ENCODE data around the gene FHAD1. TPM values are rescaled to one million over a fixed set of nuclear protein-coding genes. Genes with fewer than 3 reads are reported as not detected.

Gene FHAD1
- total and polyA plus RNA-seq, 2 donors (not counting 1 experiment from before 2014, with no cell fraction given), result not detected

DNA sequence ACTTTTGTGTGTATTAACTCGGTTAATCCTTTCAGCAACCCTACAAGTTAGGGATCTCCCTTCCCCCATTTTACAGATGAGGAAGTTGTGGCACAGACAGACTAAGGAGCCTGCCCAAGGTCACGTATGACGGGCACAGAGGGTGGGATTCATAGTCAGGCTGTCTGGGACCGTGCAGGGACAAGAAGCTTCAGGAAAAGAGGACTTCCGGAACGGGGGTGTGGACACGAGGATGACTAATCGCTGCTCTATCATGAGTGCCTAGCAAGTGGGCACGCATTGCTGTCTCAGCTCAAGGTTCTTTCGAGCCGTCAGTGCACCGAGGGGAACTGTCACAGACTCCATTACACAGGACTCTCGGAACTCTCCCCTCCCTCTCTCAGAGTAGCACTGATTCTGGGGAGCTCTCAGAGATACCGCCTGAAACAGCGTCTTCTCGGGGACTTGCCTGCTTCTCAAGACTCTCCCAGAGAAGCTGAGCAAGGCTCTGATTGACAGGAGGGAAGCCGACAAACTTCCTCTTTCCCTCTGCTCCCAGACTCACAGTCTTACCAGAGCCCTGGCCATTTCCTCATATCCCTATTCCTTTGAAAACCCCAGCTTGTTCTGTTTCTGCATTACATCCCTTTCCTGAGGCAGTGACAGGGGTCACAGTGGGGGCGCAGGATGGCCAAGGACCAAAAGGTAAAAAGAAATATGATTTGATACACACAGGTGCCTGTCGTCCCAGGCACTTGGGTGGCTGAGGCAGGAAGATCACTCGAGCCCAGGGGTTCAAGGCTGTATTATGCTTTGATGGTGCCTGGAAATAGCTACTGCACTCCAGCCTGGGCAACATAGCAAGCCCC, 14.4 kb downstream of the FHAD1 start:
- Mint-ChIP-seq H3K4me1 (peaks cover 17% of the 10 kb centered on the region), H3K4me3 (peak overlapping the region; percentile 37), H3K9me3 (ENCODE audit: insufficient read depth) (no peaks in the 10 kb centered on the region), H3K27ac (no peak overlapping the region), H3K27me3 (peaks cover 45% of the 10 kb centered on the region)
- peaks cover 0 to 9% (median 0%) of the 10 kb centered on the region in 4 experiments for H3K27me3 ChIP-seq (replicated peaks in 1 of 4; ENCODE audit: control extremely low read depth in 1 of 4, control insufficient read depth in 3 of 4, insufficient read depth in 4 of 4, low read length in 3 of 4)
- ATAC-seq (ENCODE audit: low read depth) (no peak), DNase-seq (peak; percentile 12)
- no peak overlapping the region for H3K4me3 ChIP-seq (ENCODE audit: control extremely low read depth in 1 of 5, extremely low read depth in 1 of 5, insufficient read depth in 1 of 5, low read depth in 2 of 5, low read length in 4 of 5)
- no peak overlapping the region for H3K9ac ChIP-seq (ENCODE audit: low read length)
- ChIA-PET CTCF (no interaction called here), POLR2A (no interaction called here)
- intact Hi-C loops (cut with micrococcal nuclease), result no loop called here
- H3K4me1 ChIP-seq (ENCODE audit: control insufficient read depth in 2 of 2, insufficient read depth in 2 of 2, low read length in 2 of 2), result peaks cover 9 to 10% of the 10 kb centered on the region in 2 donors
- no peaks in the 10 kb centered on the region for H3K36me3 ChIP-seq (replicated peaks in 1 of 2; ENCODE audit: control extremely low read depth in 1 of 2, control insufficient read depth in 1 of 2, extremely low read depth in 1 of 2, insufficient read depth in 2 of 2, low read length in 1 of 2)
- TF ChIP-seq, protein P1, sequence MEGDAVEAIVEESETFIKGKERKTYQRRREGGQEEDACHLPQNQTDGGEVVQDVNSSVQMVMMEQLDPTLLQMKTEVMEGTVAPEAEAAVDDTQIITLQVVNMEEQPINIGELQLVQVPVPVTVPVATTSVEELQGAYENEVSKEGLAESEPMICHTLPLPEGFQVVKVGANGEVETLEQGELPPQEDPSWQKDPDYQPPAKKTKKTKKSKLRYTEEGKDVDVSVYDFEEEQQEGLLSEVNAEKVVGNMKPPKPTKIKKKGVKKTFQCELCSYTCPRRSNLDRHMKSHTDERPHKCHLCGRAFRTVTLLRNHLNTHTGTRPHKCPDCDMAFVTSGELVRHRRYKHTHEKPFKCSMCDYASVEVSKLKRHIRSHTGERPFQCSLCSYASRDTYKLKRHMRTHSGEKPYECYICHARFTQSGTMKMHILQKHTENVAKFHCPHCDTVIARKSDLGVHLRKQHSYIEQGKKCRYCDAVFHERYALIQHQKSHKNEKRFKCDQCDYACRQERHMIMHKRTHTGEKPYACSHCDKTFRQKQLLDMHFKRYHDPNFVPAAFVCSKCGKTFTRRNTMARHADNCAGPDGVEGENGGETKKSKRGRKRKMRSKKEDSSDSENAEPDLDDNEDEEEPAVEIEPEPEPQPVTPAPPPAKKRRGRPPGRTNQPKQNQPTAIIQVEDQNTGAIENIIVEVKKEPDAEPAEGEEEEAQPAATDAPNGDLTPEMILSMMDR (IDR thresholded peaks at IDR 0.05), result no peak
- no peak for TF ChIP-seq EZH2 (IDR thresholded peaks at IDR 0.05; ENCODE audit: borderline replicate concordance, insufficient read depth, low read depth, low read length, poor library complexity, severe bottlenecking)
- no peaks in the 10 kb centered on the region for H3K79me2 ChIP-seq (ENCODE audit: control insufficient read depth, insufficient read depth, low read length)
- H2AFZ ChIP-seq (ENCODE audit: insufficient read depth, low read depth, low read length, poor library complexity, severe bottlenecking), result peak overlapping the region; percentile 54
- H3K27ac ChIP-seq (ENCODE audit: low read length in 2 of 2), result no peak overlapping the region
- H3K9me3 ChIP-seq (ENCODE audit: control extremely low read depth in 1 of 3, control insufficient read depth in 2 of 3, insufficient read depth in 1 of 3, low read length in 2 of 3), result peaks cover 0 to 6% (median 5%) of the 10 kb centered on the region in 3 donors
- peak overlapping the region; percentile 49 for H3K4me2 ChIP-seq (replicated peaks; ENCODE audit: low read depth, low read length, poor library complexity, severe bottlenecking)
- H4K20me1 ChIP-seq (ENCODE audit: control insufficient read depth, insufficient read depth, low read length, poor library complexity, severe bottlenecking), result no peaks in the 10 kb centered on the region
- 7% methylated on average over 18 of the region's 20 CpGs for WGBS (ENCODE audit: insufficient coverage)

DNA sequence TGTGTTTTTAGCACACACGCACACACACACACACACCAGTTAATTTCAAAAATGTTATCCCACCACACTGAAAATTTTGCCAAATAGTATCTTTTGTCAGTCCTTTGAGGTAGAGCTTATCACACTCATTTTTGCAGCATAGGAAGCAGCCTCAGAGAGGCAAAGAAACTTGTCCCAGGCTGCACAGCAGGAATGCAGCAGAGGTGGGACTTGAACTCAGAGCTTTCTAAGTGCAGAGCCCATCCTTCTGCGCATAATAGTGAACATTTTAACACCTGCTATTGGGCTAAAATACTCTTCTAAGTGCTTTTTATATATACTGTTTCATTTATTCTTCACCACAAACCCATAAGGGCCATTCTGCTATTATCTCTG, 15.0 kb downstream of the FHAD1 start:
- no peaks in the 10 kb centered on the region for H3K9me3 Mint-ChIP-seq (ENCODE audit: insufficient read depth)
- peaks cover 49% of the 10 kb centered on the region for H3K27me3 Mint-ChIP-seq
- 60% methylated on average over 1 of the region's 2 CpGs for WGBS (ENCODE audit: insufficient coverage)
- no peak for TF ChIP-seq EZH2 (IDR thresholded peaks at IDR 0.05; ENCODE audit: borderline replicate concordance, insufficient read depth, low read depth, low read length, poor library complexity, severe bottlenecking)
- TF ChIP-seq, protein P1 (IDR thresholded peaks at IDR 0.05), result no peak
- H3K79me2 ChIP-seq (ENCODE audit: control insufficient read depth, insufficient read depth, low read length), result no peaks in the 10 kb centered on the region
- no peak overlapping the region for H3K4me3 Mint-ChIP-seq
- H3K9ac ChIP-seq (ENCODE audit: low read length), result no peak overlapping the region
- DNase-seq (no peak), ATAC-seq (ENCODE audit: low read depth) (no peak)
- peaks cover 0 to 9% (median 0%) of the 10 kb centered on the region in 4 experiments for H3K27me3 ChIP-seq (replicated peaks in 1 of 4; ENCODE audit: control extremely low read depth in 1 of 4, control insufficient read depth in 3 of 4, insufficient read depth in 4 of 4, low read length in 3 of 4)
- peaks cover 0 to 6% (median 5%) of the 10 kb centered on the region in 3 donors for H3K9me3 ChIP-seq (ENCODE audit: control extremely low read depth in 1 of 3, control insufficient read depth in 2 of 3, insufficient read depth in 1 of 3, low read length in 2 of 3)
- no peaks in the 10 kb centered on the region for H4K20me1 ChIP-seq (ENCODE audit: control insufficient read depth, insufficient read depth, low read length, poor library complexity, severe bottlenecking)
- H3K36me3 ChIP-seq (replicated peaks in 1 of 2; ENCODE audit: control extremely low read depth in 1 of 2, control insufficient read depth in 1 of 2, extremely low read depth in 1 of 2, insufficient read depth in 2 of 2, low read length in 1 of 2), result no peaks in the 10 kb centered on the region
- H3K4me1 ChIP-seq (ENCODE audit: control insufficient read depth in 2 of 2, insufficient read depth in 2 of 2, low read length in 2 of 2), result peaks cover 9 to 10% of the 10 kb centered on the region in 2 donors
- CTCF ChIA-PET, result no interaction called here
- POLR2A ChIA-PET, result no interaction called here
- H2AFZ ChIP-seq (ENCODE audit: insufficient read depth, low read depth, low read length, poor library complexity, severe bottlenecking), result no peak overlapping the region
- no peak overlapping the region for H3K4me2 ChIP-seq (replicated peaks; ENCODE audit: low read depth, low read length, poor library complexity, severe bottlenecking)
- peaks cover 17% of the 10 kb centered on the region for H3K4me1 Mint-ChIP-seq
- H3K4me3 ChIP-seq (ENCODE audit: control extremely low read depth in 1 of 5, extremely low read depth in 1 of 5, insufficient read depth in 1 of 5, low read depth in 2 of 5, low read length in 4 of 5), result no peak overlapping the region
- intact Hi-C loops (cut with micrococcal nuclease), result no loop called here
- no peak overlapping the region for H3K27ac ChIP-seq (ENCODE audit: low read length in 2 of 2)
- H3K27ac Mint-ChIP-seq, result no peak overlapping the region
